K562 (cell line): ENCODE results near the gene TRIM65. TPM values are rescaled to one million over a fixed set of nuclear protein-coding genes. Genes with fewer than 3 reads are reported as not detected.

ENCODE experiments used
- ATAC-seq: fragments of 200-7000 bp; cut with Tn5 transposase; 3 replicates; pipeline ENCODE4 v1.9.1; 2020; ENCODE audit warnings: moderate library complexity
- BruUV-seq: library from RNA; stranded (reverse); fragments of 400-500 nt; replicated peaks from 2 replicates; lab custom pipeline; 2021; lab: Mats Ljungman, UMichigan
- CTCF ChIA-PET: fragments of 300-600 bp; formaldehyde crosslinking; extraction: SDS; loops from one replicate; lab custom pipeline; 2021; ENCODE audit warnings: low intra/inter-chr PET ratio; lab: Yijun Ruan, JAX
- POLR2A ChIA-PET: fragments of 300-600, 350-650 bp; sonication (Branson Sonifier 250); formaldehyde crosslinking; extraction: SDS; loops from one replicate; lab custom pipeline; 2021; ENCODE audit warnings: antibody characterized with exemption, inconsistent platforms; lab: Yijun Ruan, JAX
- DNase-seq, 4 experiments: peaks; one replicate each; pipeline versions ENCODE4 v3.0.0 to v3.0.0-alpha.2; 2011 to 2018; ENCODE audit warnings: low spot score in 3 of 4, mixed read lengths in 3 of 4; ENCODE audit errors: extremely low read depth in 1 of 4
- FAIRE-seq: peaks from 2 replicates; lab custom pipeline; 2011; peaks lifted over from hg19 to GRCh38; lab: Jason Lieb, UNC
- H2AFZ ChIP-seq: 2 replicates; pipeline ENCODE4 v1.6.0; 2011; ENCODE audit warnings: low read depth, low read length, control low read depth, inconsistent platforms
- H3K27ac ChIP-seq: fragments of 200-600 bp; 3 replicates; pipeline ENCODE4 v1.8.0; 2011; ENCODE audit warnings: low read depth, mild to moderate bottlenecking, control low read depth, inconsistent platforms, low read length, moderate library complexity, mixed read lengths; ENCODE audit errors: extremely low read depth
- H3K27me3 ChIP-seq, 2 experiments: fragments of 300-600 bp in 1 of 2; 2 replicates in 1 of 2; 3 replicates in 1 of 2; pipeline versions ENCODE4 v1.6.0 to v1.8.0; 2011; ENCODE audit warnings: inconsistent platforms in 2 of 2, low read length in 2 of 2, mild to moderate bottlenecking in 1 of 2, mixed read lengths in 1 of 2, moderate library complexity in 1 of 2; ENCODE audit not compliant: control insufficient read depth in 2 of 2, insufficient read depth in 2 of 2
- H3K36me3 ChIP-seq: fragments of 300-600 bp; 3 replicates; pipeline ENCODE4 v1.8.0; 2011; ENCODE audit warnings: mild to moderate bottlenecking, low read length, inconsistent platforms; ENCODE audit not compliant: control insufficient read depth, insufficient read depth
- H3K4me1 ChIP-seq, 2 experiments: fragments of 200-600 bp in 1 of 2; replicated peaks in 1 of 2; 2 replicates in 1 of 2; 3 replicates in 1 of 2; pipeline versions ENCODE4 v1.5.1 to v1.8.0; 2011; ENCODE audit warnings: inconsistent platforms in 2 of 2, low read length in 2 of 2, mild to moderate bottlenecking in 1 of 2, mixed read lengths in 1 of 2, moderate library complexity in 1 of 2; ENCODE audit not compliant: control insufficient read depth in 2 of 2, insufficient read depth in 2 of 2
- H3K4me2 ChIP-seq: 2 replicates; pipeline ENCODE4 v1.6.1; 2011; ENCODE audit warnings: low read length, control low read depth, inconsistent platforms, mixed read lengths; ENCODE audit not compliant: insufficient read depth
- H3K4me3 ChIP-seq: fragments of 200-600 bp; sonication (generic), shearing (Covaris generic); 2 replicates; pipeline ENCODE4 v1.5.1; 2016; ENCODE audit warnings: control low read depth, inconsistent platforms
- H3K79me2 ChIP-seq: fragments of 200-600 bp; 3 replicates; pipeline ENCODE4 v1.8.0; 2011; ENCODE audit warnings: low read length, inconsistent platforms; ENCODE audit not compliant: control insufficient read depth, insufficient read depth
- H3K9ac ChIP-seq, 2 experiments: 2 replicates each; pipeline versions ENCODE4 v1.6.0 to v1.6.1; 2011; ENCODE audit warnings: low read depth in 2 of 2, low read length in 2 of 2, control low read depth in 1 of 2, inconsistent platforms in 1 of 2, mild to moderate bottlenecking in 1 of 2, mixed read lengths in 1 of 2; ENCODE audit not compliant: insufficient read depth in 1 of 2
- H3K9me1 ChIP-seq: one replicate; pipeline ENCODE4 v1.6.0; 2011; ENCODE audit warnings: inconsistent platforms, mild to moderate bottlenecking, low read length, moderate library complexity; ENCODE audit not compliant: control insufficient read depth, insufficient read depth
- H3K9me3 ChIP-seq: replicated peaks from 2 replicates; pipeline ENCODE4 v1.5.1; 2011; ENCODE audit warnings: low read depth, low read length, inconsistent platforms; ENCODE audit not compliant: control insufficient read depth, insufficient read depth
- H4K20me1 ChIP-seq: replicated peaks from 2 replicates; pipeline ENCODE4 v1.6.1; 2011; ENCODE audit warnings: low read length, inconsistent platforms, mixed read lengths; ENCODE audit not compliant: control insufficient read depth, insufficient read depth
- ETV6 ChIP-seq, 3 experiments: fragments of 150-350 bp in 1 of 3; sonication (generic) in 1 of 3; formaldehyde crosslinking in 1 of 3; IDR thresholded peaks; 2 replicates each; pipeline versions ENCODE4 v1.6.1 to v1.8.0; 2014 to 2022; ENCODE audit warnings: borderline replicate concordance in 2 of 3, low read depth in 2 of 3, antibody characterized with exemption in 1 of 3, low read length in 1 of 3, mild to moderate bottlenecking in 1 of 3, missing genetic modification reagents in 1 of 3
- WGBS: fragments of 100-300 bp; shearing (Covaris generic); methylation state at CpG from one replicate; pipeline ENCODE4 v1.1.6; 2016; ENCODE audit warnings: low coverage, mixed read lengths; ENCODE audit not compliant: insufficient coverage; ENCODE audit errors: missing lambda C conversion rate; 5-methylcytosine and 5-hydroxymethylcytosine counted together
- in situ Hi-C: fragments of 300-500 bp; cut with MboI; formaldehyde crosslinking; loops from 4 replicates; pipeline ENCODE4 v1.15.0; 2018; ENCODE audit warnings: inconsistent platforms, mixed read lengths
- intact Hi-C: fragments of 100-400 bp; cut with micrococcal nuclease; formaldehyde crosslinking; loops from 2 replicates; pipeline ENCODE4 v1.14.2; 2022
- polyA plus RNA-seq, 8 experiments: library from polyadenylated mRNA; depleted of rRNA in 4 of 8; stranded (reverse) in 5 of 8; unstranded in 3 of 8; fragments of >200 nt; fragmentation: Nextera tagmentation in 2 of 8; fragmentation: Illumina TruSeq in 1 of 8; extraction: Ambion mirVana in 2 of 8; extraction: Trizol in 1 of 8; gene quantifications; 2 replicates each; pipeline versions ENCODE4 v1.2.1 to v1.2.3, GENCODE V29; 2011 to 2014; ENCODE audit warnings: inconsistent platforms in 1 of 8, missing spikeins in 1 of 8
- total RNA-seq, 7 experiments: library from RNA; depleted of rRNA in 6 of 7; stranded (reverse); fragments of >200 nt in 6 of 7; fragmentation: Illumina TruSeq in 2 of 7; extraction: Trizol in 2 of 7; gene quantifications; 2 replicates each; pipeline versions ENCODE4 v1.2.1 to v1.2.3, GENCODE V29; 2011 to 2021; ENCODE audit warnings: low replicate concordance in 1 of 7
- TF ChIP-seq, protein P1 (sequence below): sonication (generic); formaldehyde crosslinking; IDR thresholded peaks from 2 replicates; pipeline ENCODE4 v1.8.1; 2023; ENCODE audit warnings: mild to moderate bottlenecking, missing genetic modification reagents

TRIM65 gene
- total and polyA plus RNA-seq, 9 of the 15 experiments (the other 6 are each of a cell fraction or from before 2014, with no cell fraction given), result 2.8 to 45.7 (median 22.9) TPM

DNA sequence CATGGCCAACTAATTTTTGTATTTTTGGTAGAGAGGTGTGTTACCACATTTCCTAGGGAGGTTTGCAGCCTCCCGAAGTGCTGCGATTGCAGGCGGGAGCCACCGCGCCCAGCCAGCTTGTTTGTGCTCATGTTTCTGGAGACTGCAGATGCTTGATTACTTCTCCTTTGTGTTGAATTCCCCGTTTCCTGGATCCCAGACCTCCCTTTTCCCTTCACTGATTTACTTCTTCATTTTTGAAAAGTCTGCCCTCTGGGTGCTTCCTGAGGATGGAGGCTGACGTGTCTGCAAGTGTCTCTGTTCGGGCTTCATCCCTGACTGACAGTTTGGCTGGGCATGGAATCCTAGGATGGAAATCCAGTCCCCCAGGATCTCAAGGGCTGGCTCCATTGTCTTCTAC lies 11.3 kb downstream of the TRIM65 start:
- CTCF ChIA-PET, result no interaction called here
- BruUV-seq, result no TSS peak
- no peaks in the 10 kb centered on the region for H4K20me1 ChIP-seq
- TF ChIP-seq, protein P1, sequence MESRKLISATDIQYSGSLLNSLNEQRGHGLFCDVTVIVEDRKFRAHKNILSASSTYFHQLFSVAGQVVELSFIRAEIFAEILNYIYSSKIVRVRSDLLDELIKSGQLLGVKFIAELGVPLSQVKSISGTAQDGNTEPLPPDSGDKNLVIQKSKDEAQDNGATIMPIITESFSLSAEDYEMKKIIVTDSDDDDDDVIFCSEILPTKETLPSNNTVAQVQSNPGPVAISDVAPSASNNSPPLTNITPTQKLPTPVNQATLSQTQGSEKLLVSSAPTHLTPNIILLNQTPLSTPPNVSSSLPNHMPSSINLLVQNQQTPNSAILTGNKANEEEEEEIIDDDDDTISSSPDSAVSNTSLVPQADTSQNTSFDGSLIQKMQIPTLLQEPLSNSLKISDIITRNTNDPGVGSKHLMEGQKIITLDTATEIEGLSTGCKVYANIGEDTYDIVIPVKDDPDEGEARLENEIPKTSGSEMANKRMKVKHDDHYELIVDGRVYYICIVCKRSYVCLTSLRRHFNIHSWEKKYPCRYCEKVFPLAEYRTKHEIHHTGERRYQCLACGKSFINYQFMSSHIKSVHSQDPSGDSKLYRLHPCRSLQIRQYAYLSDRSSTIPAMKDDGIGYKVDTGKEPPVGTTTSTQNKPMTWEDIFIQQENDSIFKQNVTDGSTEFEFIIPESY (CRISPR knock-in tag), result 0 out of 2 replicates have a peak, but pooled peaks have one; percentile 30
- TF ChIP-seq ETV6 (IDR thresholded peaks at IDR 0.05; ENCODE audit: borderline replicate concordance in 1 of 2, low read depth in 2 of 2, low read length in 1 of 2), result no peak
- no peak for TF ChIP-seq ETV6 (CRISPR knock-in tag; IDR thresholded peaks at IDR 0.05; ENCODE audit: borderline replicate concordance)
- H3K9me1 ChIP-seq, result no peaks in the 10 kb centered on the region
- no peak for DNase-seq
- no peaks in the 10 kb centered on the region for H3K79me2 ChIP-seq
- 77% methylated on average over 8 of the region's 8 CpGs for WGBS
- no peak for FAIRE-seq
- no peak overlapping the region for H3K9ac ChIP-seq
- no peak overlapping the region for H2AFZ ChIP-seq
- H3K4me2 ChIP-seq, result 0 out of 2 replicates have a peak overlapping the region, but pooled peaks have one; percentile 11
- H3K36me3 ChIP-seq, result peaks cover 10% of the 10 kb centered on the region; the same call in 1 of the 3 replicates
- no peak for ATAC-seq
- H3K27ac ChIP-seq, result no peak overlapping the region; the same call in 2 of the 3 replicates
- H3K9me3 ChIP-seq, result no peaks in the 10 kb centered on the region
- no peaks in the 10 kb centered on the region for H3K27me3 ChIP-seq
- POLR2A ChIA-PET, result interaction anchor here (15.9 kb wide), 1 partner anchor 9 kb away, joined by 169 read pairs; the partner anchor contains the start of gene TRIM47
- in situ Hi-C loops (no loop called here), intact Hi-C loops (no loop called here)
- H3K4me3 ChIP-seq, result no peak overlapping the region
- peaks cover 3 to 21% of the 10 kb centered on the region in 2 experiments; a peak in 4 of 5 replicates for H3K4me1 ChIP-seq
